HG02798 (cell line): ENCODE measurements around the gene SLC13A5.

Source experiments
- ATAC-seq: cut with Tn5 transposase; IDR thresholded peaks from one replicate; pipeline ENCODE4 v1.9.1; 2021; ENCODE audit warnings: mild to moderate bottlenecking; ENCODE audit not compliant: unreplicated experiment, poor library complexity

The SLC13A5 gene

DNA sequence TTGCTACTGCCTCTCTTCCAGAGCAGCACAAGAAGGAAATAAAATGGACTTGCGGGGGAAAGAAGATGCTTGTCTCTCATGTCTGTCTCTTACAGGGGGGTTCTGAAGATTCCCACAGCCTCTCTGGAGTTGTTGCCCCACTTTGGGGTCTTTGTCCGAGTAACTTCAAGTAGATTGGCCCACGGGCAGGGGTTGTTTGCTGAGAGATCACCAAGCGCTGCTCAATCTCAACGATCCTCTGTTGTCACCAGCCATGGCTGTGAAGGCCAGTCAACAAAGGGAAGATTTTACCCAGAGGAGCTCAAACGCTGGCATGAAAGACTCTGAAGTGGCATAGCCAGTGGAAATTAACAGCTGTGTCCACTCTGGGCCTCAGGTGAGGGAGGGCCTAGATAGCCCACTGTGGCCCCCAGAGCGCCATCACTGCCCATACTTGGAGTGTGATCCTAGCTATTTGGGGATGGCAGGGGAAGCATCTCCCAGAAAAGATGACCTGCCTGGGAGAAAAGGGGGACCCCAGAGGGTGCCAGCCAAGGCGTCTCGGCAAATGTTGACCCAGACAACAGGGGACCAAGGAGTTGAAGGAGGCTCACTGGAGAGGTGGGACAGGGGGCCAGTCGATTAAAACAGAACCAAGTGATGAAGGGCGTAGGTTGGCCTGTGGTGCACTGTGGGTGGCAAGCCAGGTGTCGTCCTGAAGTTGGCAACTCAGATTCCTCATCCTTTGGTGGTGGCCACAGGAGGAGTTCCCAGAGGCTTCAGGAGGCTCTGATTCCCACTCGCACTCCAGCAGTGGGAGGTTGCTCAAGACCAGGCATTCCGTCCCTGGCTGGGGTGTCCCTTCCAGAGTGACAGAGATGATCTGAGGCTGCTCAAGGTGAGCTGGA is 28.0 kb downstream of the SLC13A5 start:
- ATAC-seq: no peak

DNA sequence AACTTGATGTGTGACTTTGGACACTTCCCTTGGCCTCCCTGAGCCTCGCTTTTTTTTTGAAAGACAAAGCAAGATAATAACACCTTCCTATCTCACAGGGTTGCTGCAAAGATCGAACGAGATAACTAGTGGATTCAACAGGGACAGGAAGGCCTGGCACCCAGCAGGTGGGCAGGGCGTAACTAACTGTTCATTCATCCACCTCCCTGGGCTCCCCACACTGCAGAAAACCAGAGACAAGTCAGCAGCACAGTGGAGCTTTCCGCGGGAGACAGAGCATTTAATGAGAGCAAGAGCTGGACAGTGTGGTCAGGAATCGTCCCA is 28.7 kb downstream of the SLC13A5 start:
- ATAC-seq: no peak

DNA sequence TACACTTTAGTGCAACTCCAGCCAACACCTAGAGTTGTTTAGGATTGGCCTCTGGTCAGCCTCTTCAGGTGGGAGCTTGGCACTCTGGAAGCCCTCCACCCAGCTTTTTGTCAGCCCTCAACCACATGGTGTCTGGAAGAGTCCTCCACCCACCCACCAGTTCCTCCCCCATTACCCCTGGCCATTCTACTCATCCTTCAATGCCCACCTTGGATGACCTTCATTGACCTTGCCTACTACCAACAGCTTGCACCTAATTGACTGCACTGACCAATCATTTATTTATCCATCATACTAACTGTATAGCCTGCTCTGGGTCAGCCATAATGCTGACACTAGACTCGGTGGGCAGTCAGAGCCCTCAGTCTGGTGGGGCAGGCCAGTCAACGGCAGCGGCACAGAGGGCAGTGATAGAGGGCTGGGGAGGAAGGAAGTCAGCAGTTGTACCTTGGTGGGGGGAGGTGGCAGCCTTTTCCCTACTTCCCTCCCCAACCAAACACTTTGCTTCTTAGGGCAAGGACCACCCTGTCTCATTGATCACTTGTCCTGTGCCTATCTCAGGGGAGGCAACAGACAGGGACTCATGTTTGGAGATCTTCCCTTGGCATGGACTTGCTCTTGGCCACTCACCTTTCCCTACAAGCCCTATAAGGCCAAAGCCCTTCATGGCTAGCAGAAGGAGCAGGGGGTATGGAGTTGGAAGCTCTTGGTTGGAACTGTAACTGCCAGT is 29.3 kb downstream of the SLC13A5 start:
- no peak for ATAC-seq

DNA sequence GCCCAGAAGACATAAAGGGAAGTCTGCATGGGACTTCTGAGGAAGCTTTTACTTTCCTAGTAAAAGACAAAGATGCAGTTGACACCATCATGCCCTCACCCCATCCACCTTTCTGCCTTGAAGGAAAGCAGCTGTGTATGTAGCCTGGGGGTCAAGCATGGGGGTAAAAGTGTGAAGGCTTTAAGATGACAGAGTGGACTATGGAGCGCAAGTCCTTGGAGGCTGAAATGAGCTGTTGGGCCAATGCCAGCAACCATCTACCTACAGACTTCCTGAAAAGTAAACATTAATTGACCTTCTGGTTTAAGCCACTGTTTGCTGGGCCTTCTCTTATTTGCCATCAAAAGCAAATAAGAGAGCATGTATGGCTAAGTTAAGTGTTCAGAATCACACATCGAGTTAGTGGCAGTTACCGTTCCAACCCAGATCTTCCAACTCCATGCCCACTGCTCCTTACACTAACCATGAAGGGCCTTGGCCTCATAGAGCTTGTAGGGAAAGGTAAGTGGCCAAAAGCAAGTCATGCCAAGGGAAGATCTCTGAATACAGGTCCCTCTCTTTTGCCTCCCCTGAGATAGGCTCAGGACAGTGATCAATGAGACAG is 30.0 kb downstream of the SLC13A5 start:
- no peak for ATAC-seq

DNA sequence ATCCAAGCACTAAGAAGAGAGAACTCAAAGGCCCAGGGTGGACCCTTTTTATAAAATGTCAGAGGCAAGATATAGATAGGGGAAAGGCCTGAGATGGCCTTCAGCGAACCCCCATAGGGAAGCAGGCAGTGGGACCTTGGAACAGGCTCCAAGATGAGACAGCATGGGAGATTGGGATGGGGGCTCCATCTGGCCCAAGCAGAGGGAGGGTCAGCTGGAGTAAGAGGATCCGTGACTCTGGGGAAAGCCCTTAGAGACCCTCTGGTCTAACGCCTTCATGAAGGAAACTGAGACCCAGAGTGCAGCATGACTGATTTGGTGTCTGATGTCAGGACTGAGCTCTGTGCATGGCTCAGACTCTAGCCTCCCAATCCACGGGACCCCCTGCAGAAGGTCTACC is 30.8 kb downstream of the SLC13A5 start:
- no peak for ATAC-seq

DNA sequence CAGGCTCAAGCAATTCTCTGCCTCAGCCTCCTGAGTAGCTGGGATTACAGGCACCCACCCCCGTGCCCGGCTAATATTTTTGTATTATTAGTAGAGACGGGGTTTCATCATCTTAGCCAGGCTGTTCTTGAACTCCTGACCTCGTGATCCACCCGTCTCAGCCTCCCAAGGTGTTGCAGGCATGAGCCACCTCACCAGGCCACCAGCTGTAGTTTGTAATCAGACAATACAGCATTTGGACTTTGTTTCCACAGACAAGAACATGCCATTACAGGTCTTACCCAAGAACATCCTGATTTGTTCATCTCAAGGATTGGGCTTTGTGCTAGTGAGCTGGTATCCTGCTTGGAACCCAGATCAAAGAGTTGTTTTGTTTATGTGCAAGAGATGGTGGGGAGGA is 31.5 kb downstream of the SLC13A5 start:
- no peak for ATAC-seq

DNA sequence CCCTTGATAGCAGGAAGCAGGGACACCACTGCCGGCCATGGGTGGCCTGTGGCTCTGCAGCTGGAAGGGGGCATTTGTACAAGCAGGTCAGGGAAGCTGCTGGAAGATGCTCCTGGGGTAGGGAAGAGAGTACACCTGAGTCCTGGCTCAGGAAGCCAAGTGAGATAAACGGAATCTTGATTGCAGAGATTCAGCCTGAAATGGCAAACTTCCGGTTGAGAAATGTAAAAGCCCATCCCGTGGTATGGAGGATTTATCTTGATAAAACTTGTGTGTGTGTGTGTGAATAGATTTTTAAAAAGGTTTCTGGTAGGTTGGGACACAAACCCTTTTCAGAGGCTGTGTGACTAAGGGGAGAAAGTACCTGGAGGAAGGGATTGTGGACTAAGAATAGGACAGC is 32.0 kb downstream of the SLC13A5 start:
- ATAC-seq: no peak

DNA sequence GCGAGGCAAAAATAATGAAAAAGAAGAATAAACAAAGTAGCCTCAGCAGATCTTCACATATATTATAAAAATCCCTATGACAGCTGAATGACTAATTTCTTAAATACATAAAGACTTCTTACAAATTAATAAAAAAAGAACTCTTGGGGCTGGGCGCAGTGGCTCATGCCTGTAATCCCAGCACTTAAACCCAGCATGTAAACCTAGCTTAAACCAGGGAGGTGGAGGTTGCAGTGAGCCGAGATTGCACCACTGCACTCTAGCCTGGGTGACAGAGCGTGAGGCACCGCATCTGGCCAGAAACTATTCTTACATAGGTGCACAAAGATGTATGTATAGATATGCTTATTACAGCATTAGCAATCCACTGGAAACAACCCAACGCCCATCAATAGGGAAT is 33.9 kb downstream of the SLC13A5 start:
- ATAC-seq: no peak

DNA sequence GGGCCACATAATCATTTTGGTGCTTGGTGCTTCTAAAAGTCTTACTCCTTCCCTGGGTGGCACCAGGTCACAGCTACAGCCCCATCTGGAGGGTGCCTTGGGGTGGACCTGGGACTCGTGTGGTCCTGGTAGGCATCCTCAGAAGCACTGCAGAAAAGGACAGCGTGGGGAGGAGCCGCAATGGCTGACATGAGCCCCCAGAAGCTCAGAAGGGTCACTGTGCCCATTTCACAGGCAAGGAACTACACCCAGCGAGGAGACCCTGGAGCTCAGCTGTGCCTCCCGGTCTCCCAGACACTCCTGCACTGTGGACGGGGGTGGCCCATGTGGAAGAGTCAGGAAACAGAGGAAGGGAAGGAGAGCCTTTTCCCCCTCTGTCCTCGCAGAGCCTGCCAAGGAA is 35.2 kb downstream of the SLC13A5 start:
- ATAC-seq: no peak

DNA sequence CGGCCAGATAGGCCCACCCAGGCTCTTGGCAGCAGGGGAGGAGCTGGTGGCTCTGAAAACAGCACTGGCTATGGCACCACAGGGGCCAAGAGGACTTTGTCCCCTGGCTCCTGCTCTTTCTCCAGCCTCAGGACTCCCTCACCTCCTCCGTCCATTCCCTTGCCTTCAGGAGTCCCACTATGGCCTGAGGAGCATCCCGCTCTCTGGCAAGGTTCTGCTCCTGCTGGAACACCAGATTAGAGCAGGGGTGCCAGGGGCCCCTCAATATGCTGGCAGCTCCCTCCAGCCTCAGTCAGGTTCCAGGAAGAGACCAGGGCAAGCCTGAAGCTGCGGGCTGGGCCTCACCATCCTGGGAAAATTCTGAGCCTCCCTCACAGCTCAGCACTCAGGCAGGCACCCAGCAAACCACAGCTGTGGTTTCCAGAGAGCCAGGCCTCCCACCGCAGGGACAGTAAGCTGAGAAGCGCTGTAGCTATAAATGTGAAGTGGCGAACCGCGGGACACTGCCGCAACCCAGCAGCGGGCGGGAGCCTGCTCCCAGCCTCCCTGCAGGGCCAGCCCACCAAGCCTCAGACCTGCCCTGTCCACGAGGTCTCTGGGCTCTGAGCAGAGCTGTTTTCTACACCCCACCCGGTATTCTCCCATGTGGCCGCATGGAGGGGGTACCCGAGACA is 35.9 kb downstream of the SLC13A5 start:
- ATAC-seq: no peak

DNA sequence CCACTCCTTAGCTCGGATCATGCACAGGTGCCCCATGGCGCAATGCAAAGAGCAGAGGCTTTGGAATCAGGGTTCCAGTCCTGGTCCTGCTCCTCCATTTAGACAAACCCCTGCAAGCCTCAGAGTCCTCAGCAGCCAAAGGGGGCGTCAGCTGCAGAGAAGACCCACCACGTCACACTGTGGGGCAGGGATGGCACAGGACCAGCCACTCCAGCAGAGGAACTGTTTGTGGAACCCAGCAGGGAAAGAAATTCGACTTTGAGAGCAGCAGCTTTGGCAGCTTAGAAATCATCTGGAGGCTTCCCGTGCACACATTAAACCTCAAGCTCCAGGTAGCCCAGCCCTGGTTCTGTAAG is 36.4 kb downstream of the SLC13A5 start:
- no peak for ATAC-seq

DNA sequence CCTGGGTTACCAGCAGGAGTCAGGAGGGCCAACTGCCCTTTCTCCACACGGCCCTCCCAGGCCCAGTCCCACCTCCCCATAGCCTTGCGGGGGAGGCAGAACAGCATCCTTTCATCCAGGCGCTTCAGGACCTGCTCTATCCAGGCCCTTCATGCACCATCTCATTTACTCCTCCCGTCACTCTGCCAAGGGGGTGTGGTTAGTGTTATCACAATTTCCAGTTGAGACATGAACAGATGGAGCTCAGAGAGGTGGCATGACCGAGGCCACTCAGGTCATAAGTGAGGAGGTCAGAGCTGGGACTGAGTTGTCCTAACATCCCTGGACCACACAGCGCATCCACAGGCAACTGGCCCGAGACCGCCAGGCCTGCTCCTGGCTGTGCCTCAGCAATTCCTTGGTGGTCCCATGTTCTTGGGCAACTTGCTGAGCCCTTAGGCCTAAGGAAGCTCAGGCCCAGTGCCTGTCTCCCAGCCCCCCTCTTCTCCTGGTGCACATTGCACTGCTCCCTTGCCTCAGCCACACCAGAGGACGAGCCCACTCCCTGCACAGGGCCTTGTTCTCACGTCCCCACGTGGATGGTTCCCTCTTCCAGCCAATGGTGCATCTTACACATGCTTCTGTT is 37.9 kb downstream of the SLC13A5 start:
- ATAC-seq: no peak

DNA sequence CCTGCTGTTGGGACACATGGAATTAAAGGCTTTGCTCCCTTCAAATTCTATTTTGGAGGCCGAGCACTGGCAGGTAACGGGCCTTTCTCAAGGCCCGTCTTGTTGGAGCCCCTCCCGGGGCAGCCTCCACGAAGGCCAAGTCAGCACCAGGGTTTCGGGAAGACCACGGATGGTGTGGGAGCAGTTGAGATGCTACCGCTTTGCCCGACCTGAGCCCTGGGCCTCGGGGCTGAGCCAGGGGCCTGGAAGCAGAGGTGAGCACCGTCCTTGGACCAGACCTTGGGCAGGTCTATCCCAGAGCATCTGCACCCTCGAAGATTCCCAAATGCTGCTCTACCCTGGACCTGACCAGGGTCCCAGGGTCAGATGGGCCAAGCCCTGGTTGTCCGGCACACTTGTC is 38.6 kb downstream of the SLC13A5 start:
- ATAC-seq: no peak

DNA sequence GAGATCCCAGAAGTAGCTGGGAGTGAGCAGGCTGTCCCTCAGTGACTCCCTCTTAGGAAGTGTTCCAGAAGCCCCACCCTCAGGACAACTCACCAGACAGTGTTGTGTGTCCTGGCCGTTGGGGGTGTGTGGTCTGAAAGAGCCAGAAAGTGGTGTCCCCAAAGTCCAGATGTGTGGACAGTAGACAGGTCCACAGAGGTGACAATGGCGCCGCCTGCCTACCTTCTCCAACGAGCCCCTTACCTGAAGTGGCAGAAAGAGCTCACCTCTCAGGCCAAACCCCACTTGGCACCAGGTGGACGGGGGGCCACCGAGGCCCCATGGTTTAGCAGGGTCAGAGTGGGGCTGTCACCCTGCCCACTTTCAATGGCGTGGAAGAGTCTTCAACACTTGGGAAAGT is 41.7 kb downstream of the SLC13A5 start:
- ATAC-seq: no peak

DNA sequence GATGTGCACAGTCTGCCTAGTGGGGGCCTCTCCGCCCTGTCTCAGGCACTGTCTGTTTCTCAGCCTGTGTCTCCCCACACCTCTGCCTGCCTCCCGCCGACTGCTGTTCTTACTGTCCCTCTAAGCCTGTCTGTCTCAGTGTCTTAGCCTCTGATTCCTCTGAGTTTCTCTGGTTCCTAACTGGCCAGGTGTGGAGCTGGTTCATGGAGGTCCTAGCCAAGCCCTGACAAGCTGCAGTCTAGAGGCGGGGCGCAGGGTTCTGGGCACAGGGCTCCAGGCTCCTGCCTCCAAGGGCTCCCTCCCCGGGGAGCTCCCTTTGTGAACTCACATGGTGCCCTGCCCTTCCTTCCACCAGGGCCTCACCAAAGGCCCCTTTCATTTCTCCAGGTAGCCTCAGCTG is 42.2 kb downstream of the SLC13A5 start:
- no peak for ATAC-seq

DNA sequence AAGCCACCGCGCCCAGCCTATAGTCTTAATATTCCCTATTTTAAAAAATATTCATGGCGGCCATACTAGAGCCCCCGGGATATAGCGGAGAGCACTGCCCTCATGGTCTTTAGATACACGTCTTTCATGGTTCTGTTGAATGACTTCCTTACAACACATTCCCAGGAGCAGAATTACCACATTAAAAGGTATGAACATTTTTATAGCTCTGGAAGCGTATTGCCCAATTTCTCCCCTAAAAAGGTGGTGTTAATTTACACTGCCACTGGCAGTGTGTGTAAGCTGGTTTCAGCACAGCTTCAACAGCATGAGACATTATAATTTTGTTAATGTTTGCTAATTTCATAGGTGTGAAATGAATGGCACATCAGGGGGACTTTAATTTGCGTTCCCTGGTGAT is 42.6 kb downstream of the SLC13A5 start:
- no peak for ATAC-seq

DNA sequence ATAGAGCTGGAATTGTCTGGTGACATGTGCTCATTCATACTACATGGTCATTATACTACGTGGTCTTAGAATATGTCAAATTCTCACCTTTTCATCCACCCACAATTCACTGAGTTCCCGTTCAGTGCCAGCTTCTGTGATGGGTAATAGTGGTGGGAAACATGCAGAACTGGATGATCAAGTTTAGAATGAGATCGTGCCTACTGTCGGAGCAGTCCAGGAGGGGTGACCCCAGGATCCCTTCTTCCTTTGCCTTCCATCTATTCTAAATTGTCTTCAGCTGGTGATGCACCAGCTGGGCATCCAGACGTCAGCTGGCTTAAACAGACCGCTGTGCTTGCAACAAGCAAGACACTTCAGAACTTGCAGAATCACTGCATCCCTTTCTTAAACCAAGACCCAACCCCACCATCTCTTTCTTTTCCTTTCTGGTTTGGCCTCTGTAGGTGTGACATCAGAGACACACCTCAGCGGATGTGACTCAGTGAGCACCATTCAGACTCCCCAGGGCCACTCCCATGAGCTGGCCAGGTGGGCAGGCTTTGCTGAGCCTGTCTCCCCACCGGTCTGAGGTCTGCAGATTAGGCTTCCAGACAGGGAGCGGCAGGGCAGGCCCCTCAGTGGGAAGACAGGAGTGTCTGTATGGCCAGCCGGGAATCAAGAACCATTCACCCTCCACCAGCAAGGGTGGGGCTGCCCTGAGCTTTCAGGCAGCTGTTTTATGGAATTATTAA is 43.5 kb downstream of the SLC13A5 start:
- no peak for ATAC-seq

DNA sequence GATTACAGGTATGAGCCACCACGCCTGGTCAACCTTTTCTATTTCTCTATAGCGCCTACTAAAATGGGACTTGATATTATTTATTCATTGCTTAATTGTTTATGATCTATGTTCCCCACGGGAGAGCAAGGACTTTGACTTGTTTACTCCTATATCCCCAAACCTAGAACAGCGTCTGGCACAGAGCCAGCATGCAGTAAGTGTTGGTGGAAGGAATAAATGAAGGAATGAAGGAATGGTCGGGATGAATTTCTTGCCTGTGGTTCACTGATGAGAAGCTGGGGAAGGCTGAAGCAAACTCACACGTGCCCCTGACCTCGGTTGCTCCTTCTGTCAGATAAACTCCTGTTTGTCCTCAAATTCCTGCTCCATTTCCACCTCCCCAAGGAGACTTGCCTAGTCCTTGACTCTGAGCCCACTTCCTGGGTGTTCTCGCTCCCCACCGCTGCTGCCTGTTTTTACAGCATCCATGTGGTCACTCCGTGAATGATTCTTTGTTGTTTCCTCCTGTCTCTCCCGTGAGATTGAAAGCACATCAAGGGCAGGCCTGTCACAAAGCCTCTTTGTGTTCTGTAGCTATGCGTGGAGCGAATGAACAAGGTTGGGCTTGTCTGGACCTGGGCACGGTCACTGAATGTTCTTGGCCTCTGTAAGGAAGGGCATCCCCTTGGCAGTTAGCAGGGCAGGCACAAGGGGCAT is 44.3 kb downstream of the SLC13A5 start:
- ATAC-seq: no peak

DNA sequence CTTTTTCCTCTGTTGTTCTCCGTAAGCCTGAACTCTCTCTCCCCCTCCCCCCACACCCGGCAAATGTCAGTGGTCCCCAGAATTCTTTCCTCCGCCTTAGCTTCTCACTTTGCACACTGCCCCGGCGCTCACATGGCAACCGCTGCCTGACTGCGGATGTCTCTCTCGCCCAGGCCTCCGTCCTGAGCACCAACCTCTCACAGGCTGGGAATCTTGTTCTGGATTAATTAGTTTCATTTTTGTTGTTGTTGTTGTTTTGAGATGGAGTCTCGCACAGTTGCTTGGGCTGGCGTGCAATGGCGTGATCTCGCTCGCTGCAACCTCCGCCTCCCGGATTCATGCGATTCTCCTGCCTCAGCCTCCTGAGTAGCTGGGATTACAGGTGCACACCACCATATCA is 45.0 kb downstream of the SLC13A5 start:
- ATAC-seq: no peak
